ENCODE measurements around the gene ACADL. TPM values are rescaled to one million over a fixed set of nuclear protein-coding genes. Genes with fewer than 3 reads are reported as not detected.
A peak's percentile ranks its signal among the peaks of the same experiment; 100 is the strongest.

Gene ACADL
- total RNA-seq, 2 donors from 2014 or later, result 51.6 to 132 TPM

DNA sequence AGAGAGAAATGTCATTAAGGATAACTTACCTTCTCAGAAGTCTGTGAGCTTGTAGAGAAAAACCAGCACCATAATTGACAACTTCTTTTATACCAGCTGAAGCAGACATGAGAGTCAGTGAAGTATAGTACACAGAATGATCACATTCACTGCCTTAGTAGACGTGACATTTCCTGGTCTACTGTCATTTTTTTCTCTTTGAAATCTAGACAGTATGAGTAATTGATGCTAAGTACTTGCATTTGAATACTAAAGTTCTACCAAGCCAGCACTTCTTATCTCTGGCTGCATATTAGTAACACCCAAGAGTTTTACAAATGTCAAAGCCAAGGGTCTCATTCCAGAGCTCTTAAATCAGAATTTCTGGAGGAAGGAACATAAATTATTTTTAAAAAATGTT lies 25.4 kb upstream of the ACADL start:
- peak overlapping the region; percentile 34 to 49 for H3K27ac ChIP-seq
- H3K4me3 ChIP-seq, result no peak overlapping the region
- no peaks in the 10 kb centered on the region for H3K36me3 ChIP-seq
- DNase-seq (ENCODE audit: low spot score) (no peak), ATAC-seq (ENCODE audit: insufficient number of reproducible peaks, low FRiP score, low read depth) (no peak)
- no peaks in the 10 kb centered on the region for H3K27me3 ChIP-seq (replicated peaks; ENCODE audit: insufficient read depth)
- H3K4me1 ChIP-seq (ENCODE audit: control insufficient read depth in 1 of 2, low read depth in 2 of 2), result peaks cover 7 to 8% of the 10 kb centered on the region in 2 donors
- H3K9me3 ChIP-seq, result no peaks in the 10 kb centered on the region
- TF ChIP-seq, protein P1, sequence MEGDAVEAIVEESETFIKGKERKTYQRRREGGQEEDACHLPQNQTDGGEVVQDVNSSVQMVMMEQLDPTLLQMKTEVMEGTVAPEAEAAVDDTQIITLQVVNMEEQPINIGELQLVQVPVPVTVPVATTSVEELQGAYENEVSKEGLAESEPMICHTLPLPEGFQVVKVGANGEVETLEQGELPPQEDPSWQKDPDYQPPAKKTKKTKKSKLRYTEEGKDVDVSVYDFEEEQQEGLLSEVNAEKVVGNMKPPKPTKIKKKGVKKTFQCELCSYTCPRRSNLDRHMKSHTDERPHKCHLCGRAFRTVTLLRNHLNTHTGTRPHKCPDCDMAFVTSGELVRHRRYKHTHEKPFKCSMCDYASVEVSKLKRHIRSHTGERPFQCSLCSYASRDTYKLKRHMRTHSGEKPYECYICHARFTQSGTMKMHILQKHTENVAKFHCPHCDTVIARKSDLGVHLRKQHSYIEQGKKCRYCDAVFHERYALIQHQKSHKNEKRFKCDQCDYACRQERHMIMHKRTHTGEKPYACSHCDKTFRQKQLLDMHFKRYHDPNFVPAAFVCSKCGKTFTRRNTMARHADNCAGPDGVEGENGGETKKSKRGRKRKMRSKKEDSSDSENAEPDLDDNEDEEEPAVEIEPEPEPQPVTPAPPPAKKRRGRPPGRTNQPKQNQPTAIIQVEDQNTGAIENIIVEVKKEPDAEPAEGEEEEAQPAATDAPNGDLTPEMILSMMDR (IDR thresholded peaks at IDR 0.05), result no peak

DNA sequence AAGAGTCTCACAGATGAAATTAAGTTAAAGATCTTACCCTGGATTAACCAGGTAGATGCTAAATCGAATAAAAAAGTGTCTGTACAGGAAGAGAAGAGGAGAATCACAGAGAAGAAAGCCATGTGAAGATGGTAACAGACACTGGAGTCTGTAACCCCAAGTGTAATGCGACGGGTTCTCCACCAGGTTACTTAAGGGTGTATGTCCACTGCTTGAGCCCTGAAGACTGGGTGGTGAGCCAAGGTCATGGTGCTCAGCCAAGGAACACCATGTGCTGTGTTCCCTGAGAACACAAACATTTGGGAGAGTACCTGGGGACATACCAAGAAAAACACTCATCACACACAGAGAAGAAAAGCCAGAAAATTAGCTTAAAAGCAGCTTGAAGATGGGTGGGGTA lies 8.2 kb upstream of the ACADL start:
- TF ChIP-seq, protein P1 (IDR thresholded peaks at IDR 0.05), result peak; percentile 79
- DNase-seq (ENCODE audit: low spot score) (peak; percentile 51), ATAC-seq (ENCODE audit: insufficient number of reproducible peaks, low FRiP score, low read depth) (peak; percentile 92)
- peak overlapping the region; percentile 80 to 86 for H3K27ac ChIP-seq
- peak overlapping the region; percentile 28 for H3K4me3 ChIP-seq
- H3K27me3 ChIP-seq (replicated peaks; ENCODE audit: insufficient read depth), result no peaks in the 10 kb centered on the region
- no peaks in the 10 kb centered on the region for H3K36me3 ChIP-seq
- peaks cover 18 to 47% of the 10 kb centered on the region in 2 donors for H3K4me1 ChIP-seq (ENCODE audit: control insufficient read depth in 1 of 2, low read depth in 2 of 2)
- no peaks in the 10 kb centered on the region for H3K9me3 ChIP-seq

DNA sequence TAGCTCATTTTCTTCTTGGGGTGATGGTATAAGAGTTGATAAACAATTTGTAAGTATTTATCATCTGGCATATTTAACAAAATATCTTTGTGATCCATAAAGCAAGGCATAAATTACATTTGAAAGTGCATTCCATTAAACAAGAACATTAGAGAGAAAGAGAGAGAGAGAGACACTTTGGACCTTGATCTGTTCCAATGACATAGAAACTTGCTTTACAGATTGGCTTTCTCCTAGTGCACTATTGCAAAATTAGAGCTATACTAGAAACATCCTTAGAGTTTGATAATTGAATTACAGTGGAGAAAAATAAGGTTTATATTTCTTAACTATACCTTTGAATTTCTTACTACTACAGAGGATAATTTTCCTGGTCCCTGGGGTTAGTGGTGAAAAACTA lies 5.7 kb upstream of the ACADL start:
- peak overlapping the region; percentile 14 to 19 for H3K27ac ChIP-seq
- DNase-seq (ENCODE audit: low spot score), result no peak

DNA sequence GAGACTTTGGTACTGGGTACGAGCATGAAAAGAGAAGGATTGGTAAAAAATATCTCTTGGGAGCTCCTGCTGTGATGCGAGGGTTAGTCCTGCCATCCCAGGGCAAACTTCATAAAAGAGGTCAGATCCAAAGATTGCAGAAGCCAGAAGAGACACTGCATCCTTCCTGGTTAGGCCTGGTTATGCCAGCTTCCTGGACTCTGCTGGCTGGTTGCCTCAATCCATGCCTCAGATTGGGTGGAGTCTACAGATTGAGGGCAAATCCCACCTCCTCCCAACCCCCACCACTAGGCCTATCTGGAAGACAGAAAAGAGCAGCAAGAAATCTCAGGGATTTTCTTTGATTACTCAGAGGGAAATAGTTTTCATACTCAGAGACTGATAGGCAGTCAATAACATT lies 5.3 kb upstream of the ACADL start:
- Histone ChIP-seq H3K9me3 (no peaks in the 10 kb centered on the region), H3K27me3 (replicated peaks; ENCODE audit: insufficient read depth) (no peaks in the 10 kb centered on the region), H3K27ac (peak overlapping the region; percentile 14 to 19), H3K36me3 (no peaks in the 10 kb centered on the region), H3K4me1 (ENCODE audit: control insufficient read depth in 1 of 2, low read depth in 2 of 2) (peaks cover 18 to 66% of the 10 kb centered on the region in 2 donors), H3K4me3 (no peak overlapping the region)
- DNase-seq (ENCODE audit: low spot score) (no peak), ATAC-seq (ENCODE audit: insufficient number of reproducible peaks, low FRiP score, low read depth) (no peak)
- TF ChIP-seq, protein P1 (IDR thresholded peaks at IDR 0.05), result no peak

More for the DNA sequence above, 5.7 kb upstream of the ACADL start:
- TF ChIP-seq, protein P1 (IDR thresholded peaks at IDR 0.05), result no peak
- no peaks in the 10 kb centered on the region for H3K9me3 ChIP-seq
- ATAC-seq (ENCODE audit: insufficient number of reproducible peaks, low FRiP score, low read depth), result no peak
- no peaks in the 10 kb centered on the region for H3K27me3 ChIP-seq (replicated peaks; ENCODE audit: insufficient read depth)
- H3K4me1 ChIP-seq (ENCODE audit: control insufficient read depth in 1 of 2, low read depth in 2 of 2), result peaks cover 18 to 63% of the 10 kb centered on the region in 2 donors
- no peak overlapping the region for H3K4me3 ChIP-seq
- H3K36me3 ChIP-seq, result no peaks in the 10 kb centered on the region

DNA sequence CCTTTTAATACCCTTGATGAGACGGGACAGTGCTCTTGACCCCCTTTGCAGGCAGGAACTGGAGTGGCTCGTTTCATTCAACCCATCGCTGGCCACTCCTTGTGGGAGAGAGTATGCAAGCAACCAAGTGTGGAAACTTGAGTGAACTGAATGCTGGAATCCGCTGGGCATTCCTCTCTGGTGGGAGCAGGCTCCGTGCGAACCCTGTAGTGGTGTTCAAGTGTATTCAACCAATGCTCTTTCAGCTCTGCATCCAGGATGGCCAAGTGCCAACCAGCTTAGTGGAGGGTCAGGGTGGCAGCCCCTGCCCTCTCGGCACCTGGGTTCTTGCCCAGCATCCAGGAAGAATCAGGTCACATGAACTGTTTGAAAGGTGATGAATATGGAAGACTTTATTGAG lies 3.3 kb upstream of the ACADL start:
- ATAC-seq (ENCODE audit: insufficient number of reproducible peaks, low FRiP score, low read depth), result no peak
- TF ChIP-seq, protein P1 (IDR thresholded peaks at IDR 0.05), result no peak
- no peak for DNase-seq (ENCODE audit: low spot score)

More for the DNA sequence above, 3.3 kb upstream of the ACADL start:
- Histone ChIP-seq H3K36me3 (no peaks in the 10 kb centered on the region), H3K4me3 (no peak overlapping the region), H3K4me1 (ENCODE audit: control insufficient read depth in 1 of 2, low read depth in 2 of 2) (peaks cover 13 to 47% of the 10 kb centered on the region in 2 donors), H3K9me3 (no peaks in the 10 kb centered on the region), H3K27ac (no peak overlapping the region), H3K27me3 (replicated peaks; ENCODE audit: insufficient read depth) (no peaks in the 10 kb centered on the region)

Measured in thoracic aorta (tissue), 2 donors.